Ishikawa (cell line): ENCODE data around the gene MIB1.

Source experiments
- CEBPB ChIP-seq: IDR thresholded peaks from 2 replicates; pipeline ENCODE4 v1.6.1; 2012
- CREB1 ChIP-seq: IDR thresholded peaks from 2 replicates; pipeline ENCODE4 v1.6.1; 2012; ENCODE audit warnings: low read depth
- EGR1 ChIP-seq: IDR thresholded peaks from 2 replicates; pipeline ENCODE4 v1.6.1; 2012
- EP300 ChIP-seq: IDR thresholded peaks from 2 replicates; pipeline ENCODE4 v1.6.1; 2012; ENCODE audit warnings: borderline replicate concordance
- FOXM1 ChIP-seq: IDR thresholded peaks from 2 replicates; pipeline ENCODE4 v1.6.1; 2012; ENCODE audit warnings: low read depth, borderline replicate concordance
- NFIC ChIP-seq: IDR thresholded peaks from 2 replicates; pipeline ENCODE4 v1.6.1; 2012
- RAD21 ChIP-seq: IDR thresholded peaks from 2 replicates; pipeline ENCODE4 v1.6.1; 2012; ENCODE audit warnings: low read depth
- TAF1 ChIP-seq: IDR thresholded peaks from 2 replicates; pipeline ENCODE4 v1.6.1; 2012; ENCODE audit warnings: low read depth, mild to moderate bottlenecking
- YY1 ChIP-seq: IDR thresholded peaks from 2 replicates; pipeline ENCODE4 v1.6.1; 2012; ENCODE audit warnings: low read depth
- ZBTB7A ChIP-seq: IDR thresholded peaks from 2 replicates; pipeline ENCODE4 v1.6.1; 2012; ENCODE audit warnings: low read depth
- TF ChIP-seq, protein P1 (sequence below): IDR thresholded peaks from 2 replicates; pipeline ENCODE4 v1.6.1; 2012; ENCODE audit warnings: low read depth, mild to moderate bottlenecking
- TF ChIP-seq, protein P2 (sequence below): IDR thresholded peaks from 2 replicates; pipeline ENCODE4 v1.6.1; 2012
- TF ChIP-seq, protein P3 (sequence below): IDR thresholded peaks from 2 replicates; pipeline ENCODE4 v1.6.1; 2012

- TF ChIP-seq, protein P1, sequence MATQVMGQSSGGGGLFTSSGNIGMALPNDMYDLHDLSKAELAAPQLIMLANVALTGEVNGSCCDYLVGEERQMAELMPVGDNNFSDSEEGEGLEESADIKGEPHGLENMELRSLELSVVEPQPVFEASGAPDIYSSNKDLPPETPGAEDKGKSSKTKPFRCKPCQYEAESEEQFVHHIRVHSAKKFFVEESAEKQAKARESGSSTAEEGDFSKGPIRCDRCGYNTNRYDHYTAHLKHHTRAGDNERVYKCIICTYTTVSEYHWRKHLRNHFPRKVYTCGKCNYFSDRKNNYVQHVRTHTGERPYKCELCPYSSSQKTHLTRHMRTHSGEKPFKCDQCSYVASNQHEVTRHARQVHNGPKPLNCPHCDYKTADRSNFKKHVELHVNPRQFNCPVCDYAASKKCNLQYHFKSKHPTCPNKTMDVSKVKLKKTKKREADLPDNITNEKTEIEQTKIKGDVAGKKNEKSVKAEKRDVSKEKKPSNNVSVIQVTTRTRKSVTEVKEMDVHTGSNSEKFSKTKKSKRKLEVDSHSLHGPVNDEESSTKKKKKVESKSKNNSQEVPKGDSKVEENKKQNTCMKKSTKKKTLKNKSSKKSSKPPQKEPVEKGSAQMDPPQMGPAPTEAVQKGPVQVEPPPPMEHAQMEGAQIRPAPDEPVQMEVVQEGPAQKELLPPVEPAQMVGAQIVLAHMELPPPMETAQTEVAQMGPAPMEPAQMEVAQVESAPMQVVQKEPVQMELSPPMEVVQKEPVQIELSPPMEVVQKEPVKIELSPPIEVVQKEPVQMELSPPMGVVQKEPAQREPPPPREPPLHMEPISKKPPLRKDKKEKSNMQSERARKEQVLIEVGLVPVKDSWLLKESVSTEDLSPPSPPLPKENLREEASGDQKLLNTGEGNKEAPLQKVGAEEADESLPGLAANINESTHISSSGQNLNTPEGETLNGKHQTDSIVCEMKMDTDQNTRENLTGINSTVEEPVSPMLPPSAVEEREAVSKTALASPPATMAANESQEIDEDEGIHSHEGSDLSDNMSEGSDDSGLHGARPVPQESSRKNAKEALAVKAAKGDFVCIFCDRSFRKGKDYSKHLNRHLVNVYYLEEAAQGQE: no peak
- TF ChIP-seq EP300 (no peak), CEBPB (no peak), YY1 (no peak), CREB1 (no peak), FOXM1 (no peak), TAF1 (no peak), ZBTB7A (no peak), EGR1 (no peak), RAD21 (no peak), NFIC (no peak)
- TF ChIP-seq, protein P2, sequence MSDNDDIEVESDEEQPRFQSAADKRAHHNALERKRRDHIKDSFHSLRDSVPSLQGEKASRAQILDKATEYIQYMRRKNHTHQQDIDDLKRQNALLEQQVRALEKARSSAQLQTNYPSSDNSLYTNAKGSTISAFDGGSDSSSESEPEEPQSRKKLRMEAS: no peak
- TF ChIP-seq, protein P3, sequence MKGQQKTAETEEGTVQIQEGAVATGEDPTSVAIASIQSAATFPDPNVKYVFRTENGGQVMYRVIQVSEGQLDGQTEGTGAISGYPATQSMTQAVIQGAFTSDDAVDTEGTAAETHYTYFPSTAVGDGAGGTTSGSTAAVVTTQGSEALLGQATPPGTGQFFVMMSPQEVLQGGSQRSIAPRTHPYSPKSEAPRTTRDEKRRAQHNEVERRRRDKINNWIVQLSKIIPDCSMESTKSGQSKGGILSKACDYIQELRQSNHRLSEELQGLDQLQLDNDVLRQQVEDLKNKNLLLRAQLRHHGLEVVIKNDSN: no peak
Measured at GRCh38 chr18:21833604-21834298, 93.2 kb downstream of the MIB1 start.
